GM10847 (cell line): ENCODE data around the gene PLAGL1.

ENCODE experiments used
- POLR2A ChIP-seq: IDR thresholded peaks from 2 replicates; pipeline ENCODE4 v1.6.1; 2011; ENCODE audit not compliant: insufficient read length; ENCODE audit errors: extremely low read depth

PLAGL1 gene

GRCh38 chr6:143958839-143959399 is 49.1 kb downstream of the PLAGL1 start:
- no peak for TF ChIP-seq POLR2A

- no peak for TF ChIP-seq POLR2A
Measured at GRCh38 chr6:143957679-143958274, 50.3 kb downstream of the PLAGL1 start.

DNA sequence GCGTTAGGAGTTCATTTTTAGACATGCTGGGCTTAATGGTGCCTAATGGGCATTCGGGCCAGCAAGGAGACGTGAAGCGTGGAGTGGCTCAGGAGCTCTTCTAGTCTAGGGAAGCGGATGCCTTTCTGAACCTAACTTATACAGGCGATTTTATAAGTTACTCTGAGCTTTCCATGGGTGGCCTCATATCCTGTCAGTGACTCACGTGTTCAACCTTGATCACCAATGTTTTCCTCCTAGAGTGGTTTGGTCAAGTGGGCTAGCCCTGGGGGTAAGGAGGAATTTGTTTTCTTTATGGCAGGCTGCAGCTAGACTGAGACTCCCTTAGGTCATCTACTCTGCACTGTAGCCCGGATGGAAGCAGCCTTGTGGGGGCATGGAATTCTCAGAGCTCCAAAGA is 52.1 kb downstream of the PLAGL1 start:
- no peak for TF ChIP-seq POLR2A

- no peak for TF ChIP-seq POLR2A
Measured at GRCh38 chr6:143953922-143954321, 54.1 kb downstream of the PLAGL1 start.

DNA sequence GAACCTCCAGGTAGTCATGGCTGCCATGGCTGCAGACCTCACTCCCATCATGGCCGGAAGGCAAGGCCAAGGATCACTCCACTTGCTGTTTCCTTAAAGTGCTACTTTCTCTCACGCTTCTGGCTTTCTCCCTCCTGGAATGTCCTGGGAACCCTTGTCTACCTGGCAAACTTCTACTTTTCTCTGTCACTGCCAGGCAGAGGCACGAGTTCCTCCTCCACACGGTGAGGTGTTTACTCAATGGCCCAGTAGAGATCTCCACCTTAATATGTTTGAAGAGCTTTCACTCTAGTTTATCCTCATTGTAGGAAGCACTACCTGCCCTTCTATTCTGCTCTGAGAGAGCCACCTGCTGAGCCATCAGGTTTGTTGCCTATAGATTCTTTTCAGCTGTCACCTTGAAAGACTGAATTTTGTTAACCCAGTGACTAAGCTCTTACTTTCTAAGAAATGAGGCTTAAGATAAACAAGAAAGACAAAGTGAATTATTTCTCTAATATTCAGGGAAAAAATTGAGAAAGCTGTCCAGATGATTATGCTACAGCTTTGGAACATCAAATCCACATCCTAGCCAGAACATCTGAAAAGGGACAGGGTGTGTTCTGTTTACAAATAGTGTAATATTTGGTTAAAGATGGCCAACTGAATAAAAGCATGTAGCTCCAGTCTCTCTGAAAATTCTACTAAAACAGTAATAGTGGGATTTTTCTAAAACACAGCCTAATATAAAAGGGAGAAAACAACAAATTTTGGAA is 54.9 kb downstream of the PLAGL1 start:
- no peak for TF ChIP-seq POLR2A

GRCh38 chr6:143952060-143952778 is 55.8 kb downstream of the PLAGL1 start:
- no peak for TF ChIP-seq POLR2A

GRCh38 chr6:143950875-143951274 is 57.2 kb downstream of the PLAGL1 start:
- TF ChIP-seq POLR2A, result no peak

DNA sequence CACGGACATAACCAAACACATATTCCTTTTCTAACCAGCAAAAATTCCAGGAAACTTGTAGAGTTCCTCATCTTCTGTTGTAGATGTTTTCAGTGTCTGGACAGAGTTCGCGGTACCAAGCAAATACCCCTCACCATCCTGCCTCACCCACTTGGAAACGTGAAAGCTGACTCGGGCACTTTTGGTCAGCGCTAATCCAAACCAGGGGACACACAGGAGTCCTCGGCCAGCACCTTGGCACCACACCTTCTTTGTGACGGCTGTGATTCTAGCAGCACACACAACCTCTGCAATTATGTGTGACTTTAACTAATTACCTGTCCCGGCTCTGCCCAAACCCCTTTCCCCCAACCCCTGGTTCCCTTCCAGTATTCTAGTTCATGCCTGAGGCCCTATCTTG is 58.1 kb downstream of the PLAGL1 start:
- no peak for TF ChIP-seq POLR2A

DNA sequence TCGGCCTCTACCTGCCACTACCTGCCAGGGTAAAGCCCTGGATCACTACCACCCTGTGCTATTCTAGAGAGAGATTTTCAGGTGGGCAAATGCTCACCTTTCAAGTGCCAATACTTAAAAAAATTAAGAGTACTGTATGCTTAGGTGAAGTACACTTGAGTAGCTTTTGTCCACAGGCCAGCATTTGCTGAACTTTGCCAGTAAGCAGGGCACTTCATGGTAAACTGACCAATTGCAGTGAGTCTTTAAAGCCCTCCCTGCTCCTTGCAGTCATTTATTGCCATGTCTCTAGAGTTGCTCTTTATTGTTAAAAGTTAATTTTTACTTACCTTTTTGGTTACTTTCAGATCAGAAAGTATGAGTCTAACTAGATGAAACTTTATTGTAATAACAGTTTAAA is 58.5 kb downstream of the PLAGL1 start:
- no peak for TF ChIP-seq POLR2A

- TF ChIP-seq POLR2A, result no peak
Measured at GRCh38 chr6:143948208-143948607, 59.9 kb downstream of the PLAGL1 start.

- TF ChIP-seq POLR2A, result no peak
Measured at GRCh38 chr6:143941852-143942627, 66.0 kb downstream of the PLAGL1 start.

GRCh38 chr6:143940011-143940597 is 68.0 kb downstream of the PLAGL1 start:
- no peak for TF ChIP-seq POLR2A

DNA sequence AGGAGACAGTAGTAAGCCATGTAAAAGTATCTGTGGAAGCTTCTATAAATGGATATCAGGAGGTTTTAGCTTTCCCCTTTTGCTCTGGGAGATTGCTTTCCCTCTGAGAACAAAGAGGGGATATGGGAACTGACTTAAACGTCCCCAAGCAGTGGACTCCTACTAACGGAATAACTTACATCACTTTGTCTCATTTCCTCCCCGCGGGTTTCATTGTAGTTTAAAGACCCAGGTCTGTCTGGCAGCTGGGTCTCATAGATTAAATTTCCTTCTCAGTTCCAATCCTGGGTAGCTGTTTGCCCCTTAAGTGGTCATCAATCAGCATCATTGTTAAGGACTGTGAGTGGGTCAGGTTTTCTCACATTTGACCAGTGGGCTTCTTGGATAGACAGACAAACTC is 68.7 kb downstream of the PLAGL1 start:
- TF ChIP-seq POLR2A, result no peak

- TF ChIP-seq POLR2A, result no peak
Measured at GRCh38 chr6:143937668-143937970, 70.4 kb downstream of the PLAGL1 start.
